A204.1 (cell line): ENCODE data around the gene NLRC4.
"Not testable (repeated sequence)": the region's sequence is repeated elsewhere in the genome, so short reads cannot be mapped to it uniquely, and the experiment has no call there.

Experiments
- FAIRE-seq: peaks from 2 replicates; lab custom pipeline; 2012; peaks lifted over from hg19 to GRCh38; lab: Jason Lieb, UNC

NLRC4 gene

GRCh38 chr2:32264422-32265105 lies at the start of gene NLRC4:
TSS of gene NLRC4 (minus strand) at chr2:32264886. CDS start at chr2:32256775, 8,111 bp downstream.
- FAIRE-seq = no peak

- FAIRE-seq = no peak
These were observed 45.9 kb upstream of the NLRC4 start for GRCh38 chr2:32310577-32310976.

GRCh38 chr2:32293966-32294562 lies 29.4 kb upstream of the NLRC4 start:
- not testable (repeated sequence) for FAIRE-seq

- not testable (repeated sequence) for FAIRE-seq
These were observed 28.8 kb upstream of the NLRC4 start for GRCh38 chr2:32293493-32293892.

- no peak for FAIRE-seq
These were observed 27.1 kb upstream of the NLRC4 start for GRCh38 chr2:32291746-32292145.

- peak; percentile 11 for FAIRE-seq
These were observed 25.3 kb upstream of the NLRC4 start for GRCh38 chr2:32290000-32290339.

GRCh38 chr2:32289165-32289999 lies 24.7 kb upstream of the NLRC4 start:
- no peak for FAIRE-seq

- FAIRE-seq = no peak
These were observed 19.6 kb upstream of the NLRC4 start for GRCh38 chr2:32284321-32284720.

GRCh38 chr2:32278478-32278853 lies 13.8 kb upstream of the NLRC4 start:
- no peak for FAIRE-seq

- peak; percentile 93 for FAIRE-seq
These were observed 13.2 kb upstream of the NLRC4 start, which contains the start of gene YIPF4 for GRCh38 chr2:32277674-32278477. TSS of gene YIPF4 (plus strand) at chr2:32277904. CDS start at chr2:32278156, 252 bp downstream.

GRCh38 chr2:32277363-32277673 lies 12.6 kb upstream of the NLRC4 start:
- FAIRE-seq = no peak

- not testable (repeated sequence) for FAIRE-seq
These were observed 11.1 kb upstream of the NLRC4 start for GRCh38 chr2:32275790-32276189.

- no peak for FAIRE-seq
These were observed 9.6 kb upstream of the NLRC4 start for GRCh38 chr2:32274289-32274688.

- no peak for FAIRE-seq
These were observed 7.6 kb upstream of the NLRC4 start for GRCh38 chr2:32272279-32272678.

GRCh38 chr2:32271063-32271462 lies 6.4 kb upstream of the NLRC4 start:
- no peak for FAIRE-seq

GRCh38 chr2:32262105-32262504 lies 2.6 kb downstream of the NLRC4 start:
- no peak for FAIRE-seq

GRCh38 chr2:32260376-32260775 lies 4.3 kb downstream of the NLRC4 start:
- FAIRE-seq = no peak

GRCh38 chr2:32258242-32258641 lies 6.4 kb downstream of the NLRC4 start:
- FAIRE-seq = no peak

GRCh38 chr2:32250290-32250689 lies 14.4 kb downstream of the NLRC4 start:
- no peak for FAIRE-seq

- no peak for FAIRE-seq
These were observed 14.9 kb downstream of the NLRC4 start for GRCh38 chr2:32249731-32250236.

GRCh38 chr2:32248299-32248698 lies 16.4 kb downstream of the NLRC4 start:
- no peak for FAIRE-seq

GRCh38 chr2:32246911-32247310 lies 17.8 kb downstream of the NLRC4 start:
- no peak for FAIRE-seq
